K562 (cell line): ENCODE measurements around the gene CNRIP1. TPM values are rescaled to one million over a fixed set of nuclear protein-coding genes. Genes with fewer than 3 reads are reported as not detected.

Experiments
- ARNT ChIP-seq, 2 experiments: fragments of 450-650 bp; IDR thresholded peaks; 2 replicates each; pipeline ENCODE4 v1.6.1; 2016; ENCODE audit warnings: mild to moderate bottlenecking in 1 of 2
- ATF2 ChIP-seq: sonication (generic); formaldehyde crosslinking; IDR thresholded peaks from 2 replicates; pipeline ENCODE4 v1.8.1; 2022; ENCODE audit warnings: missing genetic modification reagents
- ATF4 ChIP-seq: fragments of 450-650 bp; formaldehyde crosslinking; IDR thresholded peaks from 2 replicates; pipeline ENCODE4 v1.4.0; 2022; ENCODE audit warnings: mild to moderate bottlenecking, moderate library complexity
- BMI1 ChIP-seq: fragments of 150-350 bp; IDR thresholded peaks from 2 replicates; pipeline ENCODE4 v1.6.1; 2014; ENCODE audit warnings: low read length
- HDGF ChIP-seq: fragments of 450-650 bp; IDR thresholded peaks from 2 replicates; pipeline ENCODE4 v1.6.1; 2016
- HMGN3 ChIP-seq: IDR thresholded peaks from 2 replicates; pipeline ENCODE4 v1.6.1; 2011; ENCODE audit warnings: borderline replicate concordance, low read depth, mild to moderate bottlenecking, mixed read lengths, low read length; ENCODE audit not compliant: insufficient read length; ENCODE audit errors: extremely low read depth
- MLX ChIP-seq, 2 experiments: fragments of 450-650 bp in 1 of 2; sonication (generic) in 1 of 2; formaldehyde crosslinking; conservative IDR thresholded peaks; 2 replicates each; pipeline versions ENCODE4 v1.4.0 to v1.8.1; 2020 to 2022; ENCODE audit warnings: mild to moderate bottlenecking in 1 of 2, missing genetic modification reagents in 1 of 2
- NONO ChIP-seq, 2 experiments: fragments of 200-400 bp in 1 of 2; fragments of 450-650 bp in 1 of 2; formaldehyde crosslinking in 1 of 2; IDR thresholded peaks; 2 replicates each; pipeline ENCODE4 v1.6.1; 2017; ENCODE audit warnings: low read depth in 2 of 2, mild to moderate bottlenecking in 2 of 2, moderate library complexity in 2 of 2, low read length in 1 of 2
- NR4A1 ChIP-seq, 2 experiments: fragments of 250-450 bp in 1 of 2; fragments of 450-650 bp in 1 of 2; sonication (Bioruptor Pico) in 1 of 2; IDR thresholded peaks; 2 replicates each; pipeline versions ENCODE4 v1.4.0 to v1.6.1; 2016 to 2020; ENCODE audit warnings: mild to moderate bottlenecking in 2 of 2, missing compliant biosample characterization in 1 of 2, missing genetic modification characterization in 1 of 2, moderate library complexity in 1 of 2
- PHF8 ChIP-seq: fragments of 200-600 bp; sonication (generic); IDR thresholded peaks from 2 replicates; pipeline ENCODE4 v1.6.1; 2012; ENCODE audit warnings: mixed run types, mild to moderate bottlenecking, inconsistent platforms, low read length, moderate library complexity, borderline replicate concordance
- RBBP5 ChIP-seq: fragments of 200-600 bp; sonication (generic); IDR thresholded peaks from 2 replicates; pipeline ENCODE4 v1.6.1; 2012; ENCODE audit warnings: borderline replicate concordance, mild to moderate bottlenecking, low read length, control low read depth, inconsistent platforms; ENCODE audit not compliant: insufficient read depth, poor library complexity, severe bottlenecking
- RCOR1 ChIP-seq, 2 experiments: IDR thresholded peaks; 2 replicates each; pipeline ENCODE4 v1.6.1; 2012; ENCODE audit warnings: low read depth in 2 of 2, low read length in 2 of 2, borderline replicate concordance in 1 of 2, improper control_type of control experiment in 1 of 2
- RFX7 ChIP-seq: fragments of 250-450 bp; sonication (Bioruptor Pico); IDR thresholded peaks from 2 replicates; pipeline ENCODE4 v1.5.1; 2021; ENCODE audit warnings: mild to moderate bottlenecking
- SPI1 ChIP-seq: IDR thresholded peaks from 2 replicates; pipeline ENCODE4 v1.6.1; 2011; ENCODE audit warnings: low read depth, low read length, control low read depth, borderline replicate concordance
- STAT5A ChIP-seq: IDR thresholded peaks from 2 replicates; pipeline ENCODE4 v1.6.1; 2012; ENCODE audit warnings: low read length, inconsistent platforms, borderline replicate concordance
- TAF7 ChIP-seq: fragments of 450-650 bp; IDR thresholded peaks from 2 replicates; pipeline ENCODE4 v1.6.1; 2016; ENCODE audit warnings: missing genetic modification characterization, missing compliant biosample characterization
- TCF3 ChIP-seq: sonication (generic); formaldehyde crosslinking; IDR thresholded peaks from 2 replicates; pipeline ENCODE4 v1.4.0; 2020; ENCODE audit warnings: mild to moderate bottlenecking, missing genetic modification reagents
- TEAD1 ChIP-seq, 2 experiments: fragments of 450-650 bp in 1 of 2; sonication (generic) in 1 of 2; formaldehyde crosslinking; IDR thresholded peaks; 2 replicates each; pipeline versions ENCODE4 v1.4.0 to v1.8.0; 2020 to 2022; ENCODE audit warnings: mild to moderate bottlenecking in 2 of 2, missing genetic modification reagents in 1 of 2
- TEAD4 ChIP-seq, 2 experiments: sonication (generic) in 1 of 2; formaldehyde crosslinking in 1 of 2; IDR thresholded peaks; 2 replicates each; pipeline versions ENCODE4 v1.6.1 to v1.8.0; 2012 to 2022; ENCODE audit warnings: borderline replicate concordance in 1 of 2, inconsistent platforms in 1 of 2, low read length in 1 of 2, mild to moderate bottlenecking in 1 of 2, missing genetic modification reagents in 1 of 2
- TFAM ChIP-seq: fragments of 250-450 bp; sonication (Bioruptor Pico); conservative IDR thresholded peaks from 2 replicates; pipeline ENCODE4 v1.5.0; 2021; ENCODE audit warnings: mild to moderate bottlenecking, moderate library complexity
- ZBTB12 ChIP-seq: fragments of 250-450 bp; sonication (Bioruptor Pico); IDR thresholded peaks from 2 replicates; pipeline ENCODE4 v1.4.0; 2020
- ZFPM2 ChIP-seq: fragments of 250-450 bp; sonication (Bioruptor Pico); IDR thresholded peaks from 2 replicates; pipeline ENCODE4 v1.5.1; 2022; ENCODE audit warnings: mild to moderate bottlenecking
- ZNF512 ChIP-seq: IDR thresholded peaks from 2 replicates; pipeline ENCODE4 v1.6.1; 2016; ENCODE audit warnings: missing genetic modification characterization, missing compliant biosample characterization
- polyA plus RNA-seq, 8 experiments: library from polyadenylated mRNA; depleted of rRNA in 4 of 8; stranded (reverse) in 5 of 8; unstranded in 3 of 8; fragments of >200 nt; fragmentation: Nextera tagmentation in 2 of 8; fragmentation: Illumina TruSeq in 1 of 8; extraction: Ambion mirVana in 2 of 8; extraction: Trizol in 1 of 8; gene quantifications; 2 replicates each; pipeline versions ENCODE4 v1.2.1 to v1.2.3, GENCODE V29; 2011 to 2014; ENCODE audit warnings: inconsistent platforms in 1 of 8, missing spikeins in 1 of 8
- total RNA-seq, 7 experiments: library from RNA; depleted of rRNA in 6 of 7; stranded (reverse); fragments of >200 nt in 6 of 7; fragmentation: Illumina TruSeq in 2 of 7; extraction: Trizol in 2 of 7; gene quantifications; 2 replicates each; pipeline versions ENCODE4 v1.2.1 to v1.2.3, GENCODE V29; 2011 to 2021; ENCODE audit warnings: low replicate concordance in 1 of 7

Gene CNRIP1
- total and polyA plus RNA-seq, 9 of the 15 experiments (the other 6 are each of a cell fraction or from before 2014, with no cell fraction given), result 0.59 to 2.1 (median 1.5) TPM

- TF ChIP-seq ATF4 (no peak), TEAD1 (CRISPR knock-in tag; IDR thresholded peaks at IDR 0.05) (no peak), ZBTB12 (CRISPR knock-in tag) (no peak), HMGN3 (no peak), SPI1 (no peak), ZFPM2 (CRISPR knock-in tag) (no peak), NR4A1 (CRISPR knock-in tag; IDR thresholded peaks at IDR 0.05) (no peak), NR4A1 (tag; IDR thresholded peaks at IDR 0.05) (no peak), TEAD4 (IDR thresholded peaks at IDR 0.05; ENCODE audit: low read length) (peak; percentile 85), TEAD4 (CRISPR knock-in tag; IDR thresholded peaks at IDR 0.05; ENCODE audit: borderline replicate concordance) (no peak), BMI1 (no peak), RFX7 (CRISPR knock-in tag) (no peak), TFAM (CRISPR knock-in tag) (no peak), TAF7 (tag) (no peak), TCF3 (CRISPR knock-in tag) (peak; percentile 82), MLX (CRISPR knock-in tag; conservative IDR thresholded peaks at IDR 0.05) (no peak), ATF2 (CRISPR knock-in tag) (no peak), RBBP5 (no peak), ARNT (IDR thresholded peaks at IDR 0.05) (no peak), PHF8 (no peak), NONO (IDR thresholded peaks at IDR 0.05; ENCODE audit: low read depth in 2 of 2, low read length in 1 of 2) (no peak), RCOR1 (IDR thresholded peaks at IDR 0.05; ENCODE audit: borderline replicate concordance in 1 of 2, low read depth in 2 of 2, low read length in 2 of 2) (peak in 1 of 2 experiments; percentile 28; a peak in 1 of 4 replicates), ZNF512 (no peak), HDGF (no peak), STAT5A (peak; percentile 52; the same call in 1 of the 2 replicates)
Measured at GRCh38 chr2:68283419-68283812, 36.3 kb downstream of the CNRIP1 start (continued).
